H9 (cell line): ENCODE results near the gene HSH2D. TPM values are rescaled to one million over a fixed set of nuclear protein-coding genes. Genes with fewer than 3 reads are reported as not detected.

Experiments
- DNase-seq: peaks from one replicate; pipeline ENCODE4 v3.0.0-alpha.2; 2017
- H2AFZ ChIP-seq: one replicate; pipeline ENCODE4 v1.6.1; 2013; ENCODE audit warnings: mild to moderate bottlenecking, low read length, control low read depth, moderate library complexity
- H2AK5ac ChIP-seq: 2 replicates; pipeline ENCODE4 v1.6.1; 2013; ENCODE audit warnings: low read length, control low read depth, mixed read lengths; ENCODE audit not compliant: insufficient read length
- H2BK120ac ChIP-seq: one replicate; pipeline ENCODE4 v1.6.1; 2013; ENCODE audit warnings: low read depth, mild to moderate bottlenecking, low read length, control low read depth, inconsistent platforms; ENCODE audit not compliant: poor library complexity, severe bottlenecking
- H2BK12ac ChIP-seq: 2 replicates; pipeline ENCODE4 v1.6.1; 2013; ENCODE audit warnings: low read length, control low read depth, mixed read lengths, low read depth; ENCODE audit not compliant: insufficient read length
- H2BK15ac ChIP-seq: 2 replicates; pipeline ENCODE4 v1.6.1; 2013; ENCODE audit warnings: low read depth, low read length, control low read depth
- H2BK20ac ChIP-seq: one replicate; pipeline ENCODE4 v1.6.1; 2013; ENCODE audit warnings: low read depth, mild to moderate bottlenecking, low read length, control low read depth, inconsistent platforms; ENCODE audit not compliant: poor library complexity, severe bottlenecking
- H2BK5ac ChIP-seq: 2 replicates; pipeline ENCODE4 v1.6.1; 2013; ENCODE audit warnings: low read length, control low read depth, mixed read lengths; ENCODE audit not compliant: insufficient read length
- H3K14ac ChIP-seq: 2 replicates; pipeline ENCODE4 v1.6.1; 2013; ENCODE audit warnings: low read length, control low read depth; ENCODE audit not compliant: insufficient read depth
- H3K18ac ChIP-seq: 2 replicates; pipeline ENCODE4 v1.6.1; 2013; ENCODE audit warnings: low read depth, mild to moderate bottlenecking, mixed read lengths, low read length, control low read depth; ENCODE audit not compliant: insufficient read length
- H3K23ac ChIP-seq: 2 replicates; pipeline ENCODE4 v1.6.1; 2013; ENCODE audit warnings: low read length, control low read depth, mixed read lengths, low read depth; ENCODE audit not compliant: insufficient read length
- H3K23me2 ChIP-seq: 2 replicates; pipeline ENCODE4 v1.6.1; 2013; ENCODE audit warnings: low read depth, mild to moderate bottlenecking, mixed read lengths, low read length, control low read depth; ENCODE audit not compliant: insufficient read length, poor library complexity, severe bottlenecking
- H3K27ac ChIP-seq: 2 replicates; pipeline ENCODE4 v1.5.1; 2013; ENCODE audit warnings: low read length, control low read depth, mixed read lengths, low read depth; ENCODE audit not compliant: insufficient read length
- H3K27me3 ChIP-seq: 2 replicates; pipeline ENCODE4 v1.6.1; 2013; ENCODE audit warnings: low read length, control low read depth, inconsistent platforms; ENCODE audit not compliant: insufficient read depth
- H3K4ac ChIP-seq: 2 replicates; pipeline ENCODE4 v1.6.1; 2013; ENCODE audit warnings: low read depth, mild to moderate bottlenecking, control low read depth, inconsistent platforms, low read length, moderate library complexity
- H3K4me1 ChIP-seq: 2 replicates; pipeline ENCODE4 v1.6.1; 2013; ENCODE audit warnings: low read length, control low read depth, inconsistent platforms; ENCODE audit not compliant: insufficient read depth
- H3K4me2 ChIP-seq: 2 replicates; pipeline ENCODE4 v1.6.1; 2013; ENCODE audit warnings: low read length, control low read depth, mixed read lengths; ENCODE audit not compliant: insufficient read length, insufficient read depth
- H3K56ac ChIP-seq: 2 replicates; pipeline ENCODE4 v1.6.1; 2013; ENCODE audit warnings: low read depth, mild to moderate bottlenecking, mixed read lengths, low read length, control low read depth; ENCODE audit not compliant: insufficient read length
- H3K79me1 ChIP-seq: 2 replicates; pipeline ENCODE4 v1.6.1; 2013; ENCODE audit warnings: low read depth, mild to moderate bottlenecking, moderate library complexity, low read length, control low read depth, inconsistent platforms; ENCODE audit not compliant: insufficient read depth, poor library complexity, severe bottlenecking
- H3K79me2 ChIP-seq: 2 replicates; pipeline ENCODE4 v1.6.1; 2013; ENCODE audit warnings: low read length, control low read depth, inconsistent platforms; ENCODE audit not compliant: insufficient read depth
- H3K9ac ChIP-seq: 2 replicates; pipeline ENCODE4 v1.6.1; 2013; ENCODE audit warnings: low read length, control low read depth, mixed read lengths; ENCODE audit not compliant: insufficient read length; ENCODE audit errors: extremely low read depth
- H3K9me3 ChIP-seq: one replicate; pipeline ENCODE4 v1.6.1; 2013; ENCODE audit warnings: low read depth, low read length, inconsistent platforms; ENCODE audit not compliant: control insufficient read depth
- H3T11ph ChIP-seq: one replicate; pipeline ENCODE4 v1.6.1; 2013; ENCODE audit warnings: mild to moderate bottlenecking, low read length, control low read depth, inconsistent platforms
- H4K20me1 ChIP-seq: one replicate; pipeline ENCODE4 v1.6.1; 2013; ENCODE audit not compliant: control insufficient read depth, insufficient read length, insufficient read depth
- H4K5ac ChIP-seq: 2 replicates; pipeline ENCODE4 v1.6.1; 2013; ENCODE audit warnings: low read depth, mild to moderate bottlenecking, mixed read lengths, low read length, control low read depth; ENCODE audit not compliant: insufficient read length
- H4K8ac ChIP-seq: replicated peaks from 2 replicates; pipeline ENCODE4 v1.6.1; 2013; ENCODE audit warnings: low read length, control low read depth, mixed read lengths, low read depth; ENCODE audit not compliant: insufficient read length
- H4K91ac ChIP-seq: 2 replicates; pipeline ENCODE4 v1.6.1; 2013; ENCODE audit warnings: low read depth, mild to moderate bottlenecking, moderate library complexity, mixed read lengths, low read length, control low read depth; ENCODE audit not compliant: insufficient read length
- H3K27ac Mint-ChIP-seq, 3 experiments: 2 replicates in 2 of 3; 3 replicates in 1 of 3; pipeline ENCODE4 v1.8.0; 2020 to 2021; ENCODE audit warnings: mixed read lengths in 3 of 3, mild to moderate bottlenecking in 1 of 3, moderate library complexity in 1 of 3
- H3K27me3 Mint-ChIP-seq: 2 replicates; pipeline ENCODE4 v1.8.0; 2021; ENCODE audit warnings: low read depth, mild to moderate bottlenecking, moderate library complexity, mixed read lengths
- H3K36me3 Mint-ChIP-seq, 3 experiments: 2 replicates in 2 of 3; 3 replicates in 1 of 3; pipeline ENCODE4 v1.8.0; 2020 to 2021; ENCODE audit warnings: low read depth in 3 of 3, mixed read lengths in 3 of 3; ENCODE audit not compliant: insufficient read depth in 1 of 3
- H3K4me1 Mint-ChIP-seq, 2 experiments: 2 replicates each; pipeline ENCODE4 v1.8.0; 2020; ENCODE audit warnings: mixed read lengths in 2 of 2
- H3K4me3 Mint-ChIP-seq, 2 experiments: 2 replicates in 1 of 2; 3 replicates in 1 of 2; pipeline ENCODE4 v1.8.0; 2020 to 2021; ENCODE audit warnings: mild to moderate bottlenecking in 2 of 2, mixed read lengths in 2 of 2, moderate library complexity in 1 of 2
- H3K9me3 Mint-ChIP-seq, 2 experiments: 2 replicates in 1 of 2; 3 replicates in 1 of 2; pipeline ENCODE4 v1.8.0; 2020; ENCODE audit warnings: mild to moderate bottlenecking in 2 of 2, mixed read lengths in 2 of 2, moderate library complexity in 1 of 2
- CTCF ChIP-seq: fragments of 200-600 bp; sonication (generic); conservative IDR thresholded peaks from 3 replicates; pipeline ENCODE4 v1.8.0; 2021; ENCODE audit warnings: antibody characterized with exemption, mild to moderate bottlenecking
- WGBS: extraction: QIAGEN DNeasy Blood & Tissue Kit; methylation state at CpG from one replicate; pipeline ENCODE4 v1.1.7; 2013; ENCODE audit warnings: missing lambda C conversion rate, low lambda C conversion rate, mixed read lengths; ENCODE audit not compliant: insufficient read length; ENCODE audit errors: extremely low coverage; 5-methylcytosine and 5-hydroxymethylcytosine counted together
- total RNA-seq: library from RNA; stranded (reverse); gene quantifications from 2 replicates; pipeline ENCODE4 v1.2.1, GENCODE V29; 2021

The HSH2D gene
- total RNA-seq, 1 experiment from 2014 or later = 2.3 TPM

GRCh38 chr19:16156904-16157303 is 13.4 kb downstream of the HSH2D start:
- Histone ChIP-seq H2BK12ac (no peak overlapping the region), H4K8ac (no peak overlapping the region), H3K27me3 (no peaks in the 10 kb centered on the region), H3K14ac (no peak overlapping the region), H3T11ph (no peak overlapping the region), H3K56ac (no peak overlapping the region), H2BK20ac (no peak overlapping the region), H3K23me2 (no peaks in the 10 kb centered on the region), H4K20me1 (no peaks in the 10 kb centered on the region), H3K18ac (no peak overlapping the region), H4K91ac (no peak overlapping the region), H2BK15ac (no peak overlapping the region), H3K9ac (no peak overlapping the region), H4K5ac (no peak overlapping the region), H3K27ac (no peak overlapping the region), H2AK5ac (no peak overlapping the region), H2AFZ (no peak overlapping the region), H3K4ac (no peak overlapping the region), H2BK5ac (no peak overlapping the region), H3K79me1 (no peaks in the 10 kb centered on the region), H3K4me1 (no peaks in the 10 kb centered on the region), H3K23ac (no peak overlapping the region), H3K79me2 (no peaks in the 10 kb centered on the region), H2BK120ac (no peak overlapping the region), H3K4me2 (no peak overlapping the region), H3K9me3 (no peaks in the 10 kb centered on the region)
- Mint-ChIP-seq H3K27me3 (peaks cover 1% of the 10 kb centered on the region; the same call in 1 of the 2 replicates), H3K36me3 (peaks cover 0 to 2% (median 0%) of the 10 kb centered on the region in 3 experiments; a peak in 1 of 7 replicates), H3K27ac (no peak overlapping the region), H3K4me1 (no peaks in the 10 kb centered on the region), H3K4me3 (no peak overlapping the region), H3K9me3 (no peaks in the 10 kb centered on the region; a peak in 1 of 5 replicates)
- no CpG with 5 or more reads among the region's 6 CpGs for WGBS
- TF ChIP-seq CTCF = no peak
- no peak for DNase-seq
